GM04504 (cell line): ENCODE measurements around the gene BRD7.

Experiments
- DNase-seq: peaks from one replicate; pipeline ENCODE4 v3.0.0-alpha.2; 2012; ENCODE audit warnings: low read depth

The BRD7 gene

DNA sequence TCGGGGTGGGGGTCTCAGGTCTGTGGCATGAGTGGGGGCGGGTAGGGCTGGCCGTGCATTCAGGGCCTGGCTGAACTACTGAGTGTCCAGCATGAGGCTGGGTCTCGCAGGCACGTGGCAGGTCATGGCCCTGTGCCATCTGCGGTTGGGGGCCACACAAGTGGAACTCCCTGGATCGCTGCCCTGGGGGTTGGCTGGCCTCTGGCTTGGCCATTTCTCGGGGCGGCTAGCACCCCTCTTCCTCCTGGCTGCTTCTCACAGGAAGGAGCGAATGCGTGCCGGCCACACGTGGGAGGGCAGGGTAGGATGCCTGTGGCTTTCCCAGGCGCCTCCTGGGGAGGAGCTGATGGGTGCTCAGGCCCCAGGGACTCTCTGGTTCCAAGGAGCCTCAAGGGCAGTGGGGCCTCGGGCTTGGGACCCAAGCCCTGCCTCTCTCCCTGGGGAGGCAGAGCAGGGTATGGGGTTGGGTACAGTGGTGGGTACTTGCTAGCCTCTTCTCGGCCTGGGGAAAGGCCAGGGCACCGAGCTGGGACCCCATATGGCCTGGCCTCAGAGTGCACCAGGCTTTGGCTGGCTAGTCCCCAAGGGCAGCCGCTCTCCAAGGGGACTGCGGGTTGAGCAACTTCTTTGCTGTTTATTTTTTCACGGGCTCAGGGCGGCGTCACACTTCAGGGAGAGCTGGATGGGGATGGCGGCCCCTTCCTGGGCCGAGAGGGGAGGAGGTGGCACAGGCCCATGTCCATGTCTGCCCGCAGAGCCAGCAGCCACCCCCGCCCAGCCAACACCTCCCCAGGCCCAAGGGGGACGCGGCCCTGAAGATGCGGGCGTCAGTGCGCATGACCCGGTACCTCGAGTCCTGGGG, 65.0 kb downstream of the BRD7 start:
- no peak for DNase-seq

DNA sequence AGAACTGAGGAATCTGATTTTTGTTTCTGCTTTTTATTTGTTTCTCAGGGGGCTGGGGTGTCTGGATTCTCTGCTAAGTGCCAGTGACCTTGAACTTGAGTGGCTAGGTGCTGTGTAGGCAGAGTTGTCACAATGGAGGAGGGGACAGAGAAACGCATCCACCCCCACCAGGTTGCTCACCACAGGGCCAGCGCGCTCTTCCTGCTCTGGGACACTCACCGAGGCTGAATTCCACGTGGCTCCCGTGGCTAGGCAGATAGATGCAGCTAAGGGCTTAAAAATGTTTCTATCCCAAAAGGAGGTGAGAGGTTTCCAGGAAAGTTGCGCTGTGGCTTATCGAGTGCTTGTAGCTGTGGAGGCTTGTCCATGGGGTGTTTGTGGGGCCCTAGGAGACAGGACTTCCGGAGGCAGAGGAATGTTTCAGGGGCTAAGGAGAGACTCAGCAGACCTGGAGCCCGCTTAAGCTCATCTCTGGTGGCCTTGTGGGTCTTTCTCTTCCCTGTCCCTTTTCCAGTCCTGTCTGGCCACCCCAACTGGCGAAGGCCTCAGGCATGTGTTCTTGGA, 65.7 kb downstream of the BRD7 start:
- no peak for DNase-seq

DNA sequence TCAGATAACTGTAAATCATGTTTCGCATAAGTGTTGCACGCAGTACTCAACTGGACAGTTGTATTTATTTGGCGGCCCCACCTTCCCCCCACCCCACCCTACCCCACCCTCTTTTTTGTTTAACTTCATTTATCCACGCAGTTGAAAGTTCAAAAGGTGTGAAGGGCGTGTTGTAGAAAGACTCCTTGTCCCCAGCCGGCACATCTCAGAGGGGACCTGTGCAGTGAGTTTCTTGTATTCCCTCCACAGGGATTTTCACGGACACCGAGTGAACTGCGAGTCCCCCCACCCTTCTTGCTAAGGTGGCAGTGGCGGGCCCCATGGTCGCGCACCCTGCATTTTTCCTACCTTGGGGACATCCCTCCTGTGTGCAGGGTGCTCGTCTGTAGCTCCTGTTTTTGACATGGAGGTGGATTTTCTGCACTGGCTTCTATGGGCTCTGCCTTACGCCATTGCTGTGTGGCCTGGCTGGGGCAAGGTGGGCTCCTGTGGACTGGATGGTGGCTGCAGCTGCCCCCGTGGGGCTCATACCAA, 66.2 kb downstream of the BRD7 start:
- no peak for DNase-seq

DNA sequence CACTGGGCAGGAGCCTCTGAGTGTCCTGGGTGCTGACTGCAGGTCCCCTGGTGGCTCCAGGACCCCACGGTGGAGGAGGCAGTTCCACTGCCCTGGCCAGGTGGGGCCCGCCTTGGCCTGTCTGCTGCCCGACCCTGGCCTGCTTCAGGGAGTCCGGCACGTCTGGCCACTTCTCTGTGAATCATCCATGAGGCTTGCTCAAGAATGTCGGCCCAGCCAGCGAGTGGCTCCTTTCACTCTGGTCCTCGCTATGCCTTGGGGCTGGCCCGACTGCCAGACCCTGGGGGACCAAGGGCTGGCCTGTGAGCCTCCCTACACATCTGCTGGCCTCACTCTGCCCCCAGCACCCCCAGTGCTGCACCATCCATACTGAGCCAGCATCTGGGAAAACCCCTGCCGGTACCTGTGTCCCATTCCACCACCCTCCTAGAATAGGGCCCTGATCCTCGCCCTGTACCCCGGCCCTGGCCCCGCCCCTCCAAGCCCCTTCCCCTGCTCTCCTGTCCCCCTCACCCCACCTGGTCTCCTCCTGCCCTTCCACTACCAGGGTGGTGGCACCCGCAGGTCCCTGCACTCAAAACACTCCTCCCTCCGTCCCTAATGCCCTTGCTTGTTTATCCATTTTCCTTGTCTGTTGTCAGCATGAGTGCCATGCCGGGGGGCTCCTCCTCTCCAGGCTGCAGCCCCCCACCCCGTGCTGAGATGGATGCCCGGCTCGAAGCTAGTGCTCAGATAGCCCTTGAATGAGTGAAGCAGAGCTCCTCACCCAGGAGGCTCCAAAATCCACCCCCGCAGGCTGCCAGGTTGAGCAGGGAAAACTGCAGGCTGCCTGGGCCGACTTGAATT, 66.9 kb downstream of the BRD7 start:
- peak; percentile 54 for DNase-seq

DNA sequence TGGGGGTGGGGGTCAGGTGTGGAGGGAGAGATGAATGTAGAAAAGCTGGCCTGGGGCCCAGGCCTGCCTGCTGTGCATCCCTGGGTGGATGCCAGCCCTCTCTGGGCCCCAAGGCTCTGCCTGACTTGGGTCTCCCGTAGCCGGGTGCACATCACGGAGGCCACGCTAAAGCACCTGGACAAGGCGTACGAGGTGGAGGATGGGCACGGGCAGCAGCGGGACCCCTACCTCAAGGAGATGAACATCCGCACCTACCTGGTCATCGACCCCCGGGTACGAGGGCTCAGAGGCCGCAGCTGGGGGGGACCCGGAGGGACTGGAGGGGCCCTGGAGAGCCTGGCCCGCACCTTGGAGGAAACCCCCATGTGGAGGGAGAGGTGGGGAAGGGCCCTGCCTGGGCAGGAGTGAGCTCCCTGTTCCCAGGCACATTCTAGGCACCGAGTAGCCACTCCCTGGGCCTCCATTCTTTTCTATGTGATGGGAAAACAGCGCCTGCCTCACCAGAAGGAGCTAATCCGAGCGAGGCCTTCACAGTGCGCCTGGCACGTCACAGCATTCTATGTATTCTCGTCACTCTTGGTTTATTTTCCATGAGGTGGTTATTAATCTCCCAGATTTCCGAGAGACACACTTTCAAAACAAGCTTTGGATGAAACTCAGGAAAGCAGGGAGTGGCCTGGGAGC, 67.7 kb downstream of the BRD7 start:
- no peak for DNase-seq

DNA sequence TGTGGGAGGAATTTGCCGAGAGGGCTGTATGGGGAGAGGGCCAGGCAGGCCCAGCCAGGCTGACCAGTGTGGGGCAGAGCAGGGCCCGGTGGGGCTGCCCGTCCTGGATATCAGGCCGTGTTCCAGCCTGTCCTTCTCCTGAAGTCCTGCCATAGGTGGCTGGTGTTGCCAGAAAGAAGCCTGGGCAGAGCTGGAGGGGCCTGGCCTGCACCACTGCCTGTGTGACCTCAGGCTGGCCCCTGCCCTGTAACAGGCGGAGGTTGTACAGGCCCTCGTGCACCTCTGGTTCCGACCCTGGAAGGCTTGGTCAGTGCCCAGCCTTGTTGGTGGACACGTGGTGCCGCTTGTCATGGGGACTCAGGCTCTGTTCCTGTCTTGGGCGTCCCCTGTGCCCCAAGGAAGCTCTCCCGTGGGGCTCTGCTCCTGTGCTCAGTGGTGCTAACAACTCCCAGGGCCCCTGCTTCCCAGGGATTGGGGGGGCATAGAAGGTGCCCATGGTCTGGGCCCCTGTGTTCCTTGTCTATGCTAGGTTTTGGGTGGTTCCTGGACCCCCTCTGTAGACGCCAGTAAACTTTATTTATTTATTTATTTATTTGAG, 69.2 kb downstream of the BRD7 start:
- no peak for DNase-seq

DNA sequence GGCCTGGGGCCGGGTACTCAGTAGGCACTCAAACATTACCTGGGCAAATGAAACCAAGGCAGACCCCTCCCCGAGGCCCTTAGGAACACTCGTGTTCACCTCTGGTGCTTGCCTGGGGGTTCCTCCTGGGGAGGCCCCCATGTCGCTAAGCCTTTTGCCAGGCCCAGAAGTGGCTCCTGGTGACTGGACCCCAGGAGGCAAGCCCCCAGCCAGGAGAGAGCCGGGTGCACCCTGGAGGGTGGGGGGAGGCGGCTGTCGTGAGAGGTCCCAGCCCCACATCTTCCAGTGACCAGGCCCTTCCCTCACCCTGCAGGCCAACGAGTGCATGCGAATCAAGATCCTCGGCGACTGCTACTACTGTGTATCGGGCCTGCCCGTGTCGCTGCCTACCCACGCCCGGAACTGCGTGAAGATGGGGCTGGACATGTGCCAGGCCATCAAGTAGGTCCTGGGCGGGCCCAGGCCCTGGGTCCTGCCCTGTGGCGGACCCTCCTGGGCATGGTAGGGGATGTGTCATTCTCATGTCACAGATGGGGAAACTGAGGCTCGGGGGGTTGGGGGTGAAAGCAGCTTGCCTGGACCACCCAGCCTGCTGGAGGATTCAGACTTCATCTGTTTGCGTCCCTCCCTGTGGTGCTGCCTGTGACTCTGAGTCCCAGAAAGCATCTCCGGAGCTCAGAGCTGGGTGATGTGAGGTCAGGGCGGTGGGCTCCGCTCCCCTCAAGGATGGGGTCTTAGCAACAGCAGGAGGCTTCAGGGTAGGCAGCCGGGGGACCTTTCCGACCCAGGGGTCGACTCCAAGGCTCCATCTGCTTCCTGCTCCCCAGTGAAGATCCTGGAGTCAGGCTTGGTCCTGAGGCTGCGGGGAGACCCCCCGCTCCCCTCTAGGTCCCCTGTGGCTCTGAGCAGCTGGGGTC, 69.9 kb downstream of the BRD7 start:
- no peak for DNase-seq

DNA sequence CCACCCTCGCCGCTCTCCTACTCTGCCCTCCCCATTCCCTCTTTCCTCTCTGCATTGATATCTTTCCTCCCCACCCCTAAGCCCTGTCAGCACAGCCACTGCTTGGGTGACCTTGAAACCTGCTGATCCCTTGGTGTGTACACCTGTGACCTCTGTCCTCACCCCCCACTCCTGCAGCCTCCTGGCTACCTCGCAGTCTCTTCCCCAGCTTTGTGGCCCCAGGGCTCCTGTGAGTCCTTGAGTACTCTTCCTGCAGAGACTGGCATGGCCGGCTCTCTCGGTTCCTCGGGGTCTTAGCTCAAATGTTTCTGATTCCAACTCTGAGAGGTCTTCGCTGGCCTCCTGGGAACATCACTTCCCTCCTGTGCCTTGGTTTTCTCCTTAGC, 70.7 kb downstream of the BRD7 start:
- DNase-seq: no peak

DNA sequence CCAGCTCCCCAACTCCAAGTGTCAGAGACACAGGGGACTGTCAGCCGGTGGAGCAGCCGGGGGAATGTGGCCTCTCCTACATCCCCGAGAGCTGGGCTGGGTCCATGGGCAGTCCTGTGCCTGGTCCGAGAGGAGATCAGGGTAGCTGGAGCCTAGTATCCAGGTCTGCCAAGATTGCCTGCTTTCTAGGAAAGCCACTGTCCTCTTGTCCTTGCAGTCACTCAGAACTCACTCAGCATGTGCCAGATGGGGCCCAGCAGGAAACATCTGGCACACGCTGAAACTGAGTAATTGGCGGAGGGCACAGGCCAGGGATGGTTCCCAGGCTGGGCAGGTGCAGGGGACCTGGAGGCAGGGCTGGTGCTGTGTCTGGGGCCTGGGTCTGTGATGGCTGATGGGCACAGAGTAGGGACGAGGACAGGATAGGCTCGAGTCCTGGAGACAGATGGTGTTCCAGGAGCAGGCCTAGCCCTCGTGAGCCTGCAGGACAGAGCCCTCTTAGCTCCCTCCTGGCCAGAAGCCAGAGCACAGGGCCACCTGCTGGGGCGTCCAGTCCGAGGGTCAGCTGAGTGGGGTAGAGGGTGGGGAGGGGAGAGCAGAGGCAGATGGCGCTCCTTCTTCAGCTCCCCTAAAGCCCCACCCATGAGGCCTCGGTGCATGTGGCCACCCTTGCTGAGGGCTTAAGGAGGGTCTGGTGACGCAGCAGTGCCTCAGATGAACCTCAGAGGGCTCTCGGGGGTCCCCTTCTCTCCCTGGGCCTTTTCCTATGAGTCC, 71.3 kb downstream of the BRD7 start:
- DNase-seq: no peak

DNA sequence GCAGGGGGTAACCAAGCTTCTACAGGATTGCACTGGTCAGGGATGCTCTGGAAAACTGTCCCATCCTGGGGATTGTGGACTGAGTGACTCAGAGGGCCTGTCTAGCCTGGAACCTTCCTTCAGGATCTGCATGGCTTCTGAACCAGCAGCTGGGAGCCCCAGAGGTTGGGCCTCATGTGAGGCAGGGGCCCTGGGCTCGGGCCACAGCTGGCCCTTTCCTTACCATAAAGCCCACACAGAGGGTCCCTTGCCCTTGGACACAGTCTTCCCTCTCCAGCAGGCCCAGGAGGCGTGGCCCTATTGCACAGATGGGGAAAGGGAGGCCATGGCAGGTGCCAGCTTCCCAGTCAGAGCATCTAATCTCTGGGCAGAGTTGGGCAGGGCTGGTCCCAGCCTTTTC, 72.0 kb downstream of the BRD7 start:
- no peak for DNase-seq

DNA sequence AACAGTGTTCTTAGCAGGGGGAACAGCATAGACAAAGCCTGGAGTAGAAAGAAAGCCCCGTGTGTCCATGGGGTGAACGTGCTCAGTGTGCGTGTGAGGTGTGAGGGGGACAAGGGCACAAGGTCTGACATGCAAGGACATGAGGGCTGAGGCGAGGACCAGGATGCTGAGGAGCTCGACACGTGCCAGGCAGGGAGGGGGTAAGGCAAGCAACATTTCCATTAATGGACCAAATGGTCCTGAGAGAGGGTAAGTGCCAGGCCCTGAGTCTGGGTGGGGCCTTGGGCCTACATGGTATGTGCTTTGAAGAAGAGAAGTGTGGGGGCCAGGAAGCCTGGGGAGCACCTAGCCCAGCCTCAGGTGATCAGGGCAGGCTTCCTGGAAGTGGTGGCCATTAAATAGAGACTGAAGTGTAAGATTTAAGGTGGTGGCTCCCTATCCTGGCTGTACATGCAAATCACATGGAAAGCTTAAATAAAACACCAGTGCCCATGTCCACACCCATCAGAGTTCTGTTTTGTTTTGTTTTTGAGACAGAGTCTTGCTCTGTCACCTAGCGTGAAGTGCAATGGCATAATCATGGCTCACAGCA, 73.2 kb downstream of the BRD7 start:
- DNase-seq: no peak

DNA sequence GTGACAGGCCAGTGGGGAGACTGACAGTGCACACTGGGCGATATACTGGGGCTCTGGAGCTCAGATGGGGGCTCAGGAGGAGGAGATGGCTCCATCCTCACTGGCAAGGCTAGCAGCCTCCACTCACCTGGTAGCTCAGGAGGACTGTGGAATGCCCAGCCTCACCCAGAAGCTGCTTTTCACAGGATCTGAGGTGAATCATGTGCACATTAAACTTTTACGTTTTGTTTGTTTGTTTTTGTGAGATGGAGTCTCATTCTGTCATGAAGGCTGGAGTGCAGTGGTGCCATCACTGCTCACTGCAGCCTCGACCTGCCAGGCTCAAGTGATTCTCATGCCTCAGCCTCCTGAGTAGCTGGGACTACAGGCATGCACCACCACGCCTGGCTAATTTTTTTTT, 73.8 kb downstream of the BRD7 start:
- DNase-seq: no peak

DNA sequence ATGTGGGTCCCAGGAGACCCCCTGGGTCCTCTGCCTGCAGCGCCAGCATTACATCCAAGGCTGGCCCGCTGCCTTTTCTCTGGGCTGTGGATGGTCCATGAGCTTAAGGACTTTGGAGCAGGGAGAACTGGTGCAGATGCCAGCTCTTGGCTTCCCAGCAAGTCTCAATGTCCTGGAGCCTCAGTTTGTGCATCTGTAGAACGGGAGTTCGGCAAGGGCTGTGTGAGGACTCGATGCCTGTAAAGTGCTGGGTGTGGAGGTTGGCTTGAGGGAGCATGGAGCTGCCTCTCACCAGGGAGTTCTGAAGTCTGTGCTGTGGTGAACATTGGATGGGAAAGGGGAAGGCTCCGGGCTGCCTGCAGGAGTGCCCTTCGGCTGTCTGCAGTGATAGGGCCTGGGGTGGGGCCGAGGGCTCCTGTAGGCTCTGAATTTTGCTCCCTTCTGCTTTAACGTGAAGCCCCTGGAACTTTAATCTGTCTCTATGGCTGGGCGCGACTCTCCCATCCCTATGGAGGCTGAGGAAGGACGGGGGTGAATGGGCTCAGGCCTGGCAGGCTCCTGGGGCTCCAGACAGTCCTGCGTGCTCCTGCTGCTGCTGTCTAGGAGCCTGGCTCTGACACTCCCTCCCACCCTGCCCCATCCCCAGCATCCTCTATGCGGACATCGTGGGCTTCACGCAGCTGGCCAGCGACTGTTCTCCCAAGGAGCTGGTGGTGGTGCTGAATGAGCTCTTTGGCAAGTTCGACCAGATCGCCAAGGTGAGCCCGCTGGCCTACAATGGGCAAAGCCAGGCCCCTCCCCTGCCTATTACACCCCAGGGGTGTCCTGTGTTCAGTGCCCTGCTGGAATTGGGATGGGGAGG, 74.6 kb downstream of the BRD7 start:
- DNase-seq: no peak

DNA sequence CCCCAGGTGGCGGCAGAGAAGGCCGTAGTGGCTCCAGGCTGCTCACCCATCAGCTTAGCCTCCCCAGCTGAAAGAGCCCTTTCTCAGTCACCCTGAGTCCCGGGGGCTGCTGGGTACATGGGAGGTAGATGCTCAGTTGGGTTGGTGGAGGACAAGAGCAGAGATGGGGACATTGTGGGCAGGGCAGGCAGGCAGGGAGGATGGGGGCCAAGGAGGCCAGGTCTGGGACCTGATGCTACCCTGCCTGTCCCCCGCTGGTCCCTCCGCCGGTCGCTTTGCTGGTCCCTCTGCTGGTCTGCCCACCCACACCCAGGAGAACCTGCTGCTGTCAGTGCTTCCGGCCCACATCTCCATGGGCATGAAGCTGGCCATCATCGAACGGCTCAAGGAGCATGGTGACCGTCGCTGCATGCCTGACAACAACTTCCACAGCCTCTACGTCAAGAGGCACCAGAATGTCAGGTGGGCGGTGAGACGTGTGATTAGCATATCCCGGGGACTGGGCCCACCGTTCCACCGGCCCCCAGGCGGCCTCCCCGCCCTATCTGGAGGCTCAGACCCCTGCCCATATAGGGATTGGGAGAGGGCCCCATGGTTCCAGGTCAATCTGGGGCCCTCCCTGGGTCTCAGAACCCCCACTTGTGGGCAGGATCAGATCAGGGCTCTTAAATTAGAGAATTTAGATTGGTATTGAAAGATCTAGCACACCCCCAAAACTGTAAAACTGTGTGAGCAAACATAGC, 75.6 kb downstream of the BRD7 start:
- DNase-seq: no peak

DNA sequence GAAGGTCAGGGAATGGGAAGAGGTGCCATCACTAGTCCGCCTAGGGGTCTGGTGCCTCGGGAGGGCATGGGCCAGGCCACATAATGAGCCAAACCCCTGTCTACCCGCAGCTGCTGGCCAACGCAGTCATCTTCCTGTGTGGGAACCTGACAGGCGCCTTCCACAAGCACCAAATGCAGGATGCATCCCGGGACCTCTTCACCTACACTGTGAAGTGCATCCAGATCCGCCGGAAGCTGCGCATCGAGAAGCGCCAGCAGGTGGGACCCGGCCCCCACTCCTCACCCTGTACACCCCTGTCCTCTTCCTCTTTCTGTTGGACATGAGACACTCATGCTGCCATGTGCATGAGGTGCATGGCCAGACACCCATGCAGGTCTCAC, 76.2 kb downstream of the BRD7 start:
- DNase-seq: no peak

DNA sequence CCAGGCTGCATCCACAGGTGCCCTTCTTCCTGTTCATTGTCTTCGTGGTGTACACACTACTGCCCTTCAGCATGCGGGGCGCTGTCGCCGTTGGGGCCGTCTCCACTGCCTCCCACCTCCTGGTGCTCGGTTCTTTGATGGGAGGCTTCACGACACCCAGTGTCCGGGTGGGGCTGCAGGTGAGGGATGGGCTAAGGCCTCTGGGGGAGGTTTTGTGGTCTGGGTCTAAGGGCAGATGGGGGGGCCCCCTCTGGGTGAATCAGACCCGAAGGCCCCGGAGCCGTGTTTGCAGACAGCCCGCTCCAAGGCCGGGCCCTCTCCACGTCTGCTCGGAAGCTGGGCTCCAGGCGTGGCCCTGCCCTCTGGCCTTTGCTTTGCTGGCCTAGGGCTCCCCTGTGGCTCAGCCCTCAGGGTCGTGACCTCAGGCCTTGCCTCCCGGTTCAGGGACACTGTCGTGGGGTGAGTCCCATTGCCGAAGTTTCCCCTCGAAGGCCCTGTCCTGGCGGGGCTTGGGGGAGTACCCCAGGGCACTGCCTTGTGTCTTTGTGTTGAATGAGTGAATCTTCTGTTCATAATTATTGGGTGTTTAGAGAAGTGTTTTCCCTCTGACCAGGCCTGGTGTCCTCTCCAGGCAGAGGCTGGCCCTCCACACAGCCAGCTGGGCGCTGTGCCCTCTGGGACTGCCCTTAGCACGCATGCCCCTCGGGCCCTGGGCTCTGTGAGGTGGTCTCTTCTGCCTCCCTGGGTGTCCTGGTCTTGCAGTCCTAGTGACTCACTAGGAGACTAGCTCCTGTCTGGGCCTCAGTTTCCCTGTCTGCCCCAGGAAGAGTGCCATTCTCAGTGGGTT, 76.8 kb downstream of the BRD7 start:
- DNase-seq: no peak

DNA sequence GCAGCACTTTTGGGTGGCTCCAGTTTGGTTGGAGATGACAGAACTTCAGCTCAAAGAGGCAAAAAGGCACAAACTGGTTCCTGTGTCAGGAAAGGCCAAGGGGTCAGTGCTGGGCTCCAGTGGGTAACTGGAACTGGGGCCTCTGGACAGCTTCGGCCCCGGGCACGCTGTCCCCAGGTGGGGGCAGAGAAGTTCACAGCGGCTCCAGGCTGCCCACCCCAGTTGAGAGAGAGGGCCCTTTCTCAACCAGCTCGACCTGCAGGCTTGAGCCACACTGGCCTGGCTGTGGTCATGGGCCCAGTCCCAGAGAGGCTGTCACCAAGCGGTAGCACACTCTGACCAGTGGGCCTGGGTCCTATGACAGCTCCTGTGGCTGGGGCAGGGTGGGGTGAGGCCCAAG, 77.9 kb downstream of the BRD7 start:
- DNase-seq: no peak
